ENCODE data around the gene A1BG. TPM values are rescaled to one million over a fixed set of nuclear protein-coding genes. Genes with fewer than 3 reads are reported as not detected.
"Not testable (repeated sequence)": the region's sequence is repeated elsewhere in the genome, so short reads cannot be mapped to it uniquely, and the experiment has no call there.

The A1BG gene
- polyA plus RNA-seq, 4 donors = 0.39 to 2.7 (median 0.93) TPM

GRCh38 chr19:58338825-58339558 lies 14.3 kb downstream of the A1BG start:
- no peak for DNase-seq (ENCODE audit: low read depth in 4 of 4, low spot score in 3 of 4)

- no peak for DNase-seq (ENCODE audit: low read depth in 4 of 4, low spot score in 3 of 4)
Measured at GRCh38 chr19:58338336-58338735, 15.0 kb downstream of the A1BG start.

GRCh38 chr19:58336820-58337219 lies 16.5 kb downstream of the A1BG start:
- DNase-seq (ENCODE audit: low read depth in 4 of 4, low spot score in 3 of 4) = no peak

- DNase-seq (ENCODE audit: low read depth in 4 of 4, low spot score in 3 of 4) = no peak
Measured at GRCh38 chr19:58336216-58336615, 17.1 kb downstream of the A1BG start.

GRCh38 chr19:58335630-58336029 lies 17.7 kb downstream of the A1BG start:
- DNase-seq (ENCODE audit: low read depth in 4 of 4, low spot score in 3 of 4) = no peak

GRCh38 chr19:58334691-58335249 lies 18.5 kb downstream of the A1BG start:
- no peak for DNase-seq (ENCODE audit: low read depth in 4 of 4, low spot score in 3 of 4)

GRCh38 chr19:58332697-58333096 lies 20.6 kb downstream of the A1BG start:
- no peak for DNase-seq (ENCODE audit: low read depth in 4 of 4, low spot score in 3 of 4)

- DNase-seq (ENCODE audit: low read depth in 4 of 4, low spot score in 3 of 4) = no peak
Measured at GRCh38 chr19:58330458-58330857, 22.8 kb downstream of the A1BG start.

GRCh38 chr19:58328999-58329398 lies 24.3 kb downstream of the A1BG start:
- no peak for DNase-seq (ENCODE audit: low read depth in 4 of 4, low spot score in 3 of 4)

- peak; percentile 93 to 94 (median 94) for DNase-seq (ENCODE audit: low read depth in 4 of 4, low spot score in 3 of 4)
Measured at GRCh38 chr19:58326914-58327726, 26.2 kb downstream of the A1BG start, which contains the start of gene ZSCAN22. Gene ZSCAN22 (plus strand): TSS chr19:58326994. CDS start chr19:58334803, 7,809 bp downstream.

GRCh38 chr19:58326501-58326913 lies 26.8 kb downstream of the A1BG start:
- no peak for DNase-seq (ENCODE audit: low read depth in 4 of 4, low spot score in 3 of 4)

- DNase-seq (ENCODE audit: low read depth in 4 of 4, low spot score in 3 of 4) = no peak
Measured at GRCh38 chr19:58325311-58326022, 27.8 kb downstream of the A1BG start.

GRCh38 chr19:58319241-58319640 lies 34.1 kb downstream of the A1BG start:
- no peak for DNase-seq (ENCODE audit: low read depth in 4 of 4, low spot score in 3 of 4)

GRCh38 chr19:58318297-58318696 lies 35.0 kb downstream of the A1BG start:
- DNase-seq (ENCODE audit: low read depth in 4 of 4, low spot score in 3 of 4) = no peak

- peak in 2 of 4 donors; percentile 20 to 42 for DNase-seq (ENCODE audit: low read depth in 4 of 4, low spot score in 3 of 4)
Measured at GRCh38 chr19:58317476-58318072, 35.7 kb downstream of the A1BG start.

- DNase-seq (ENCODE audit: low read depth in 4 of 4, low spot score in 3 of 4) = no peak
Measured at GRCh38 chr19:58315580-58315979, 37.7 kb downstream of the A1BG start.

GRCh38 chr19:58311345-58311865 lies 41.9 kb downstream of the A1BG start:
- DNase-seq (ENCODE audit: low read depth in 4 of 4, low spot score in 3 of 4) = no peak

GRCh38 chr19:58310685-58311084 lies 42.6 kb downstream of the A1BG start:
- not testable (repeated sequence) for DNase-seq (ENCODE audit: low read depth in 4 of 4, low spot score in 3 of 4)

GRCh38 chr19:58307736-58308135 lies 45.6 kb downstream of the A1BG start:
- no peak for DNase-seq (ENCODE audit: low read depth in 4 of 4, low spot score in 3 of 4)

- no peak for DNase-seq (ENCODE audit: low read depth in 4 of 4, low spot score in 3 of 4)
Measured at GRCh38 chr19:58305932-58306323, 47.4 kb downstream of the A1BG start.
